Epithelial cell of prostate (primary cell): ENCODE data around the gene DPP4.
"Not testable (repeated sequence)": the region's sequence is repeated elsewhere in the genome, so short reads cannot be mapped to it uniquely, and the experiment has no call there.

Experiments used
- DNase-seq: peaks from one replicate; pipeline ENCODE4 v3.0.0-alpha.2; 2011; ENCODE audit warnings: low read depth, low spot score
- H3K27ac ChIP-seq: fragments of 450-650 bp; 2 replicates; pipeline ENCODE4 v1.5.1; 2017; ENCODE audit warnings: mild to moderate bottlenecking

The DPP4 gene

GRCh38 chr2:162061021-162061420 is 13.0 kb downstream of the DPP4 start:
- no peak for DNase-seq
- H3K27ac ChIP-seq, result no peak overlapping the region

- no peak overlapping the region for H3K27ac ChIP-seq
- DNase-seq, result no peak
These were observed 13.5 kb downstream of the DPP4 start for GRCh38 chr2:162060532-162060931.

- no peak overlapping the region for H3K27ac ChIP-seq
- DNase-seq, result no peak
These were observed 14.9 kb downstream of the DPP4 start for GRCh38 chr2:162058973-162059668.

- H3K27ac ChIP-seq, result no peak overlapping the region
- no peak for DNase-seq
These were observed 16.6 kb downstream of the DPP4 start for GRCh38 chr2:162057426-162057825.

- no peak overlapping the region for H3K27ac ChIP-seq
- no peak for DNase-seq
These were observed 17.1 kb downstream of the DPP4 start for GRCh38 chr2:162056796-162057399.

GRCh38 chr2:162053808-162054155 is 20.2 kb downstream of the DPP4 start:
- no peak overlapping the region for H3K27ac ChIP-seq
- no peak for DNase-seq

- DNase-seq, result no peak
These were observed 20.8 kb downstream of the DPP4 start for GRCh38 chr2:162053066-162053807.

GRCh38 chr2:162050513-162050961 is 23.5 kb downstream of the DPP4 start:
- H3K27ac ChIP-seq, result no peak overlapping the region
- DNase-seq, result no peak

More at GRCh38 chr2:162053066-162053807, 20.8 kb downstream of the DPP4 start:
- no peak overlapping the region for H3K27ac ChIP-seq

- H3K27ac ChIP-seq, DNase-seq: not testable (repeated sequence)
These were observed 24.9 kb downstream of the DPP4 start for GRCh38 chr2:162049089-162049488.

- DNase-seq, result no peak
- H3K27ac ChIP-seq, result no peak overlapping the region
These were observed 29.4 kb downstream of the DPP4 start for GRCh38 chr2:162044586-162044985.

- no peak for DNase-seq
These were observed 30.9 kb downstream of the DPP4 start for GRCh38 chr2:162043132-162043531.

GRCh38 chr2:162041485-162041884 is 32.5 kb downstream of the DPP4 start:
- no peak for DNase-seq

More at GRCh38 chr2:162043132-162043531, 30.9 kb downstream of the DPP4 start:
- no peak overlapping the region for H3K27ac ChIP-seq

GRCh38 chr2:162038725-162039124 is 35.3 kb downstream of the DPP4 start:
- no peak for DNase-seq
- H3K27ac ChIP-seq, result no peak overlapping the region

More at GRCh38 chr2:162041485-162041884, 32.5 kb downstream of the DPP4 start:
- no peak overlapping the region for H3K27ac ChIP-seq

GRCh38 chr2:162037886-162038285 is 36.1 kb downstream of the DPP4 start:
- no peak overlapping the region for H3K27ac ChIP-seq
- DNase-seq, result no peak

- H3K27ac ChIP-seq, result no peak overlapping the region
These were observed 36.8 kb downstream of the DPP4 start for GRCh38 chr2:162037028-162037795.

GRCh38 chr2:162035981-162036380 is 38.0 kb downstream of the DPP4 start:
- no peak for DNase-seq
- H3K27ac ChIP-seq, result no peak overlapping the region

More at GRCh38 chr2:162037028-162037795, 36.8 kb downstream of the DPP4 start:
- DNase-seq, result no peak

- H3K27ac ChIP-seq, result no peak overlapping the region
These were observed 43.4 kb downstream of the DPP4 start for GRCh38 chr2:162030363-162031190.

GRCh38 chr2:162029287-162029901 is 44.6 kb downstream of the DPP4 start:
- H3K27ac ChIP-seq, result no peak overlapping the region
- DNase-seq, result no peak

More at GRCh38 chr2:162030363-162031190, 43.4 kb downstream of the DPP4 start:
- no peak for DNase-seq

- no peak for DNase-seq
- no peak overlapping the region for H3K27ac ChIP-seq
These were observed 45.5 kb downstream of the DPP4 start for GRCh38 chr2:162028511-162028910.
